ENCODE data around the gene EIF3M.
"Not testable (repeated sequence)": the region's sequence is repeated elsewhere in the genome, so short reads cannot be mapped to it uniquely, and the experiment has no call there.

EIF3M gene

DNA sequence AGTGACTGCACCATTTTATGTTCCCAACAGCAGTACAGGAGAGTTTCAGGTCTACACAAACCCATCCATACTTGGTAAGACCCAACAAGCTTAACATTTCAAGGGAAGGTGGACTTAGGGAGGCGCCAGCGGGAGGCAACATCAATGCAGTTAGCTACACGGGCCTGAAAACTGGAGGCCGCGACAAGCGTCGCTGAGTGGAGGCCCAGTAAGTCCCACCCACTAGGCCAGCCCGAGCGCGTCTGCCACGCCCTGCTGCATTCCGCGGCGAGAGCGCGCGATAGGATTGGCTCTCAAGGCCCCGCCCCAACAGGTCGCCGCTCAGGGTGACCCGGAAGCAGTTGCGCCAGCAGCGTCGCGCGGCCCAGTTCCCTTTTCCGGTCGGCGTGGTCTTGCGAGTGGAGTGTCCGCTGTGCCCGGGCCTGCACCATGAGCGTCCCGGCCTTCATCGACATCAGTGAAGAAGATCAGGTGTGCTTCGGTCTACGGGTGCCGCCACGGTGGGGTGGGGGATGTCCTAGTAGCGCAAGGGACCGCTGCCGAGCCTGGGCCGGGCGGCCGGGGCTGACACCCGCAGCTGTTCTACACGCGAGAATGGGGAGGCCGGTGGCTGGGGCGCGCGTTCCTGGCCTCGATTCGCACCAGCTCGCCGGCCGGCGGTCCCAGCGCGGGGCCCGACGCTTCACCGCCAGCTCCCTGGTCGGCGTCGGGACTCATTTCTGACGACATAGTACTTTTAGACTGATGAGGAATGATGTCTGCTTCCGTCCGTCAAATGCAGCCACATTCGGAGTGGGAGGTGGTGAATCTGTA, at the start of gene EIF3M:
Gene EIF3M, plus strand, starts transcription at position 373 of the 813 bp plus-strand sequence. Its CDS starts 57 bp downstream, at position 430.
- DNase-seq = peak; percentile 72

DNA sequence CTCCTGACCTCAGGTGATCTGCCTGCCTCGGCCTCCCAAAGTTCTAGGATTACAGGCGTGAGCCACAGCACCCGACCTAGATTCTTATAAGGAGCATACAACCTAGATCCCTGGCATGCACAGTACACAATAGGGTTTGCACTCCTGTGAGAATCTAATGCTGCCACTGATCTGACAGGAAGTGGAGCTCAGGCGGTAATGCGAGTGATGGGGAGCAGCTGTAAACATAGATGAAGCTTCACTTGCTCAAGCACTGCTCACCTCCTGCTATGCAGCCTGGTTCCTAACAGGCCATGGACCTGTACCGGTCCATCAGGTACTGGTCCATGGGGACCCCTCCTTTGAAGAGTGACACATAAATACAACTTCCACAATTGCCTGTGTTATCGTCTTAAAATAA, 44.8 kb upstream of the EIF3M start:
- DNase-seq = no peak

DNA sequence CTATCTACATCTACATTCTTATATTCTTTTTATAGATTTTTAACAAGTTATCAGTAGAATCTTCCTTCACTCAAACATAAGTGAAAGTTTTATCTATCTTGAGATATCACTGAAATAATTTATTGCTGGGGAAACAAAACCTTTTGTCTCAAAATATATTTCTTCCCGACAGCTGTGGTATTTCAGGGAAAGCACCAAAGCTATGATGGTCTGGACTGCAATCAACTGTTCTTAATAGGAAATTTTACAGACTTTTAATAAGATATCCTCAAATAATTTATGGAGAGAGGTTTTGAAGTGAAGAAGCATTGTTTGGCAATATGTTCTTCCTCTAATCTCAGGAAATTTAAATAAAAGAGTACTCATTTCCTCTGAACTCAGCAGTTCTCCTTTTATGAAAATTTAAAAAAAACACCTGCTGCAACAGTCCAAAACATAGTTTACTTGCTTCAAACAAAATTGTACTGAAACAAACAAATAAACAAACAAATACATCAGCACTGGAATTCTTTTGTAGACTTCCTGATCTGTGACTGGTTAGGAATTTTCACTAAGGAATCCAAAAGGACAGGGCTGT, 33.9 kb upstream of the EIF3M start:
- no peak for DNase-seq

DNA sequence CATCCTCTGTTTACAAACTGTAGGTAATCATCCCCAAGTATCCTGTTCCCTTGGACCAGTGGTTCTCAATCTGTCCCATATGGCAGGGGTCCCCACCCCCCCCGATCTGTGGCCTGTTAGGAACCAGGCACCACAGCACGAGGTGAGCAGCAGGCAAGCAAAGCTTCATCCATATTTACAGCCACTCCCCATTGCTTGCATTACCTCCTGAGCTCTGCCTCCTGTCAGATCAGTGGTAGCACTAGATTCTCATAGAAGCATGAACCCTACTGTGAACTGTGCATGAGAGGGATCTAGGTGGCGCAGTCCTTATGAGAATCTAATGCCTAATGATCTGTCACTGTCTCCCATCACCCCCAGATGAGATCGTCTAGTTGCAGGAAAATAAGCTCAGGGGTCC, 33.4 kb upstream of the EIF3M start:
- no peak for DNase-seq

DNA sequence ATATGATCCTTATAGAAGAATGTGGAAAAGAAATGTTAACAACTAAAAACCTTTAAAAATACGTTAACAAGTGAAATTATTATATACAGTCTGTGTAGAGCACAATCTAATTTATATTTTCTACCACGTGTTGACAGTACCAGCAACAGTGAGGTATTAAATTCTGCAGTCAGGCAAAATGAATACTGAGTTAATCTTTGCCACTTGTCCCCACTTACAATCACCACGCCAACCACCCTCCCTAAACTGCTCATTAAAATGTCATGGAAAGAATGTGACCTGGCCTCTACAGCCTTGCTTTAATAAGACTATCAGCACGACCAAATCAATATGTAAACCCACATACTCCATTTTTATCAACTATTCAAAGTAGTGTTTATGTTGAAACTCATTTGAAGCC, 28.5 kb upstream of the EIF3M start:
- no peak for DNase-seq

DNA sequence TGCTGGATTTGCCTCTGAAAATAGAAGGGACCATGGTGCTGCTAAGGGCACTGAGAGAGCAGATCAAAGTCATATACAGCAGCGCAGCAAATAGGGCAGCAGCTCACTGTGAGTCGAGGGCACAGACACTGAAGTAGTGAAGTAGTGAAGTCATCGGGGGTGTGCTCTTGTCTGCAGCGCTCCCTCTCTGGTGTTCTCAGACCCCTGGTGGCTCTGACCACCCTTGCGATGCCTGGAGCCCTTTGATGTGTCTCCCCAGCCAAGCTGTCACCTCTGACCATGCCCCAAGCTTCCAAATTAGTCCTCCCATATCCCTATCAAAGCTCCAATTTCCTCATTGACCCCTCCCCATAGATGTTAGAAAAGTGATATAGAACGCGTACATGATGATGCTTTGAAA, 27.7 kb upstream of the EIF3M start:
- DNase-seq = no peak

DNA sequence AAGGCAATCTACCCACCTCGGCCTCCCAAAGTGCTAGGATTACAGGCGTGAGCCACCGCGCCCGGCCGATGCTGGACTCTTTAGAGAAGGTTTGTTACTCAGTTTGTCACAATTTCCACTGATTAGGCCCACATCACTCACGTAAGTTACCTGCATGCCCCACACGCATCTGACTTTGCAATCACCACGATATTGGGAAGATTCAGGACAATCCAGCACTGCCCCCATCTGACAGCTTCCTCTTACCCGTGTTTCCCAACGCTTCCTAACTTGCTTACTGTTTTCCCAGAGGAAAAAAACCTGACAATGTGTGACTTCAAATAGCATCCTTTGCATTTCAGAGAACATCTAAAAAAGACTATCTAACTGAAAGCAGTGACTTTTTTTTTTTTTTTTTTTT, 21.8 kb upstream of the EIF3M start:
- no peak for DNase-seq

DNA sequence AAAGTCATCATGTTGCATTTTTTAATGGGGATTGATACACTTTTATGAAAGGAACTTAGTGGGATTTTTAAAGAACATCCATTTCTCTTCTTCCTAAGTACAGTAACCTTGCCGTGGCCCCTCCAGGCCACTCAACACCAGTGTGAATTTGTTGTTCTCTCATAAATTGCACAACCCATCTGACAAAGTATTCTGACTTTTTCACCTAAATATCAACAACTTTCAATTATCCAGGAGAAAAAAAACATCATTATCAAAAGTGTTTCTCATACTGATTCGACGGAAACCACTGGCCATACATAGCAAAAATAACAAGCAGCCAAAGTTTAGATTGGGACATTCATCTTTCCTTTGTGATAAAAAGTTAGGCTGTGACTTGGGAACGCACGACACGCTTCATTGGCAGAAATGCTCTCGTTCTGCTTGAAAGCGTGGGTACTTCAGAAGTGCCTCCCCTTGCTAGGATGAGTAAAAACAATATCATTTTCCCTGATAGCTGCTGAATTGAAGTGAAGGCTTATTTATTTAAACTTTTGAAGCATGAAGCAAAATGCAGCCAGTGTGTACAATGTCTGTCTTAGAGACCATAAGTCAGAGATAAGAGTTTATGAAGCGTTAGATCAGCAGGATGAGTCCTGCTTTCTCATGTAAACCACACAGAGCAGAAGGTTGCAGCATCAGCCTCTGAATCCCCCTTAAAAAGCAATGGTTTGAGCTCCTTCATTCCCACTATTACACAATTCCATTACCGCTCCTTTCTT, 20.6 kb upstream of the EIF3M start:
- DNase-seq = no peak

DNA sequence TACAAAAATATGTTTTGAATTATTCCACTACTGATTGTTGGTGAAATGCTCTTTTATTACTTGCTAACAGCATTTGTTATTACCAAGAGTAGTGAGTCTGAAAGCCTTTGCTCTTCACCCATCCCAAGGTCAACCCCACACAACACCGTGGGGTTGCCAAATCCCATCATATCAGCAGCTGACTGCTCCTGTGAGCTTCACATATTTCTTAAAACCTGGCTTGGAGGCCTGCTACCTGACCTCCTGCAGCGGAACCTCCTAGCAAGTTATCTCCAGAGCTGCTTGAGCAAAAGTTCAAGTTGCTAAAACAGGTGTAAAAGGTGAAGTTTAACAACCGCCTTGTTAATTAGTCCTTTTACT, 20.1 kb upstream of the EIF3M start:
- no peak for DNase-seq

DNA sequence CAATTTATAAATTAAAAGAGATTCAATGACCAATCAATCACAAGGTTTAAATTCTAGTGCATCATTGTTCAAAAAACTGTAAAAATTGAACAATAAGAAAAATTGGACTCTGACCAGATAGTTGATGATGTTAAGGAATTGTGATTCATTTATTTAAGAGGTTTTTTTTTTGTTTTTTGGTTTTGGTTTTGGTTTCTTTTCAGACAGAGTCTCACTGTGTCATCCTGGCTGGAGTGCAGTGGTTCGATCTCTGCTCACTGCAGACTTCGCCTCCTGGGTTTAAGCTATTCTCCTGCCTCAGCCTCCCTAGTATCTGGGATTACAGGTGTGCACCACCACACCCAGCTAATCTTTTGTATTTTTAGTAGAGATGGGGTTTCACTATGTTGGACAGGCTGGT, 17.1 kb upstream of the EIF3M start:
- no peak for DNase-seq

DNA sequence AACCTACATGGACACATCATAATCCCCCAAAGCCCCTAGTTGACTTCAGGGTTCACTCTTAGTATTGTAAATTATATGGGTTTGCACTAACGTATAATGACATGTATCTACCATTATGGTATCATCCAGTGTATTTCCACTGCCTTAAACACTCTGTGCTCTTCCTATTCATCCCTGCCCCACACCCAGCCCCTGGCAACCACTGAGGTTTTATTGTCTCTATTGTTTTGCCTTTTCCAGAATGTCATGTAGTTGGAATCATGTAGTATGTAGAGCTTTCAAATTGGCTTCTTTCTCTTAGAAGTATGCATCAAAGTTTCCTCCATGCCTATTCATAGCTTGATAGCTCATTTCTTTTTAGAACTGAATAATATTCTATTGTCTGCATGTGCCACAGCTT, 16.5 kb upstream of the EIF3M start:
- no peak for DNase-seq

DNA sequence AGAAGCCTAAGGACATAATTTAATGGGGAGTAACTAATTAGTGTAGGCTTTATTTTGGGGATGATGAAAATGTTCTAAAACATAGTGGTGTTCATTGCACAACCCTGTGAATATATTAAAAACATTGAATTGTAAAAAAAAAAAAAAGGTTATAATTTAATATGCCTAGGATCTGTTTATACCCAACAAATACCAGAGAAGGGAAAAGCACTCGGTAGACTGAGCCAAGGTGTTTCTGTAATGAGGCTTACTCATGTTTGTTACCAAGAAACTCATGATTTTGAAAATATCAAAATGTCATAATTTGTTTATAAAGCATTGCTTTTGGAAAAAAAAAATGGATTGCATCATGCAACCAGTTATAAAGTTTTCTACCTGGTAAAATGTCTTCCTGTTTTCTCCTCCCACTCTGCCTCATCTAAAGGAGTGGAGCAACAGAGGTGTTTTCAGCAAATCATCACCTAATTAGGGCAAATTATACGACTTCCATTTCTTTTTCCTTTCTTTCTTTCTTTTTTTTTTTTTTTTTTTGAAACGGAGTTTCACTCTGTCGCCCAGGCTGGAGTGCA, 14.2 kb upstream of the EIF3M start:
- no peak for DNase-seq

DNA sequence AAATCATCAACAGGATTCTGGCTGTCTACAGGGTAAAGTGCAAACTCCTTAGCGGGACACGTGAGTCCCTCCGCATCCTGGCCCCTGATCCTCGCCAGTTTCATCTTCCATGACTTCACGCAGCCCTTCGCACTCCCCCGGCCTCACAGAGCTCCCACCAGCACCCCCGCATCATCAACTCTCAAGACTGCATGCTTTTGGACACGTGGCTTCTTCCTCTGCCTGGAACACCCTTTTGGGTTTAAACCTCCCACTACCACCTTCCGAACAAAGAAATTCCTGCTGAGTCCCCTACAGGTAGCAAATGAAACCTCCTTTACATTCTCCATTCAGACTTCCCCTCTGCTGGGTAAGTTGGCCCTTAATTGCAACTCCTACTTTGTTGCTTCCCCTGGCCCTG, 12.6 kb upstream of the EIF3M start:
- DNase-seq = no peak

DNA sequence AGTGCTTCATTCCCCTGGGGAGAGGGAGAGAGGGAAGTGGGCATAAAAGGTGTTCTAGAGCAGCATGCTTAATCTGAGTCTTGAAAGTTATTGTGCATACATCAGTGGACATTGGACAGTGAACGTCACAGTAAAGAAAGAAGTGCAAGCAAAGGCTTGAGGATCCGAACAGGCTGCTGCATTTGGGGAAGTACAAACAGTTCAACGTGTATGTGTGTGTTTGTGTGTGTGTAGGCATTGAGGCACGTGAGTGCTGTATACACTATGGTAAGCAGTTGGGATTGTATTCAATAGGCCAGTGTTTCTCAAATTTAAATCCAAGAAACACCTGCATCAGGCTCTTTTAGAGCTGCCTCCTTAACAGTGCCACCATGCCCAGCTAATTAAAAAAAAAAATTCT, 10.4 kb upstream of the EIF3M start:
- no peak for DNase-seq

DNA sequence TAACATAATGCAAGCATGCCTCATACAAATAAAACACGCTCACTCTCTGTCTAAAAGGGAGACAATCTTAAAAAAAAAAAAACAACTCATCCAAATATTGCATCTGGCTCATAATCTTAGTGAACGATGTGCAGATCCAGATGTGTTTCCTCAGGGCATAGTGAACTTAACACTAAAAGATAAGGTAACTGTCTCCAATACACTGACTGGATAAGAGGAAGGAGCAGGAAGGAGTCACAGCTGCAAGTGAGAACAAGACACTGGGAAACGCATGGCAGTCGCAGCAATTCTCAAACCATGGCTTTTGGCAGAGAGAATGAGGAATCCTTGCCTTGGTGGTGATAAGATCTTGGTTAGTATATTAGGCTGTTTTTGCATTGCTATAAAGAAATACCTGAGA, 9.2 kb upstream of the EIF3M start:
- DNase-seq = no peak

DNA sequence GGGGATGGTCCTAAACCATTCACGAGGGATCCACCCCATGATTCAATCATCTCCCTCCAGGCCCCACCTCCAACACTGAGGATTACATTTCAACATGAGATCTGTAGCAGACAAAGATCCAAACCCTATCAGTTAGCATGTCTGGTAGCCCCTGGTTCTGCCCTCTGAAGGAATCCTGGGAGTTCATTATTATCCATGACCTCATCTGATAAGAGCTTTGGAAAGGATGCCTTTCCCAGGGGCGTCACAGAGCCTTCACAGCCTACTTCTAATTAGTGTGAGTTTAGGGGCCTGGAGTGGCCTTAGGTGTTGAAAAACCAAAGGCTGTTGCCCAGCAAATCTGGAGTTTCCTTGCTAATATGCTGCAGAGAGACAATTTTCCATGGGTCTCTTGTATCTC, 8.6 kb upstream of the EIF3M start:
- DNase-seq = no peak

DNA sequence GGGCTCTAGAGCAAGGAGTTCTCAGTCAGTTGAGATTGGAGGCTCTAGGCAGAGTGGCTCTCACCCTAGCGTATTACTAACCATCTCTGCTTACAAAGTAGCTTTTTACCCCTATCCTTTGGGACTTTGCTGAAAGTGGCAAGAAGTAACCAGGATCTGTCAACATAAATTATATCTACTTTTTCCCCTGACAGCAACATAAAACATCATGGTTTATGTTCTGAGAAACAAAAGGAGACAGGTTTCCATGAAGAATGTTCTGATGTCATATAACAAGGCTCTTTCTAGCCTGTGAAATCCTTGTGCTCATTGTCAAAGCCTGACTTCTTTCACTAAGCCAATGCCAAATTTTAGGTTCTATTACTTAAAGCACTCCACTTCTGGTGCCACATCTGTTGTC, 7.2 kb upstream of the EIF3M start:
- DNase-seq = no peak

DNA sequence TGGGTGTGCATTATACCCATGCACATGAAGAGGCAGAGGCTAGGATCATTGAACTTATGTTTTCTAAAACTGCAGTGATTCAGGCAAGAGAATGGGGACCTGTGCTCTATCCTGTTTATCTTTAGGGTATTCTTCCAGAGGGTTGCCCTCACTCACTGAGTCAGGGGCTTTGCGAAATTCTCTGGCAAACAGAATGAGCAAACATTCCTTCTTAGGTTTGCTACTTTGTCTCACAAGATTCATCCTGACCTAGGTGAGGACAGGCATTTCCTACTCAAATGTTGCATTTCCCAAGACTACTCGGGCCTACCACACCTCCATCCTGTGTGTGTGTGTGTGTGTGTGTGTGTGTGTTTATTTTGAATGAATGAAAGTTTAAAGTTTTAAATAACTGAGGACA, 2.7 kb upstream of the EIF3M start:
- DNase-seq = no peak

DNA sequence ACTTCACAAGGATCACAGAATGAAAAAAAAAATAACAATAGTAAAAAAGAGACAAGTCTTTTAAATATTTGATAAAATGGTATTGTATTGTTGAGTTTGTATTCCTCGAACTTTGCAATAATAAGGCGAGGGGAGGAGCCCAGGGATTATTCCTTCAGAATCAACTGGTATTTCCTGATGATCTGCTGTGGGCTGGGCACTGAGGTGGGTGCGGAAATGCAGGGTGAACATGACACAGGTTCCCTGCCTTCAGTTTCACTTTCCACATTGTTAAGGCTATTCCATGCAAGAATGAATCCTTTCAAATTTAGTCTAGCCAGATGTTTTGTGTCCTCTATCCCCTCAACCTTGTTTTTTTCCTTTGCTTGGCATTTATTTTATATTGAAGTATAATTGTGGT, 2.1 kb upstream of the EIF3M start:
- no peak for DNase-seq

DNA sequence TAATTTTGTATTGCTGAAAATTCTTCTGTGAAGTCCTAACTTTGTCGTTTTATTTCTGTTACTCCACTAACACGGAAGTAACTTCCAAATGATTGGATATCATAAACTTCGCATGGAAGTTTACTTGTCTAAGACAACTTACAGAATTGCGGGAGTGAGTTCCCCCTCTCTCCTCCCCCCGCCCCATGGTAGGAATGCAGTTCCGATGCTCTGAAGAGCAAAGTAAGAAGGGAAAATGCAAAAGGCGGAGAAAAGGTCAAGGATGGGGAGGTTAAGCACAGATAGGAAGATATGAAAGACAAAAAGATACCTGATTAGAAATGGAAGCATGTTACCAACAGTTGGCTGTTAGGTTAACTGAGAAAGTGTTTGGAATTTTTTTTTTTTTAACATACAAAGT, 1.3 kb downstream of the EIF3M start:
- no peak for DNase-seq

DNA sequence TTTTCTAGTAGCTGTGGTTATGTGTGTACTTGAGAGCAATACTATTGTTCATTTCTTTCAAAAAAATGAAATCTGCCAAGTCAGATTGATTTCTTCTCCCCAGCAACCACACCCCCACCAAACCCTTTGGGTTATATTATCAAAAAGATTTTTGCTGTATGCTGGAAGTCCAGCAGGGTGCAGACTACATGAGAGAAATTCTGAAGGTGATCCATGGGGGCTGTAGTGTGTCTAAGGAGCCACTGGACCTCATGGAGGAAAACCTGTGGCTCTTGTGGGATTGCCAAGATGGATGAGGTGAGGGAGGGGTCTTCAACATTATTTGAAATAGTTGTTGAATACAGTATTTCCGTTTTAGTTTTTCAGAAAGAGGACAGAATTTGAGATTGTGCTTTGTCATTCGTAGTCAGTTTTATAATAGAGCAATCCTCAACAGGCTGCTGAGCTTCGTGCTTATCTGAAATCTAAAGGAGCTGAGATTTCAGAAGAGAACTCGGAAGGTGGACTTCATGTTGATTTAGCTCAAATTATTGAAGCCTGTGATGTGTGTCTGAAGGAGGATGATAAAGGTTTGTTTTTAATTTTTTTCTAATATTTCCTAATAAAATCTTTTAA, 3.1 kb downstream of the EIF3M start:
- no peak for DNase-seq

DNA sequence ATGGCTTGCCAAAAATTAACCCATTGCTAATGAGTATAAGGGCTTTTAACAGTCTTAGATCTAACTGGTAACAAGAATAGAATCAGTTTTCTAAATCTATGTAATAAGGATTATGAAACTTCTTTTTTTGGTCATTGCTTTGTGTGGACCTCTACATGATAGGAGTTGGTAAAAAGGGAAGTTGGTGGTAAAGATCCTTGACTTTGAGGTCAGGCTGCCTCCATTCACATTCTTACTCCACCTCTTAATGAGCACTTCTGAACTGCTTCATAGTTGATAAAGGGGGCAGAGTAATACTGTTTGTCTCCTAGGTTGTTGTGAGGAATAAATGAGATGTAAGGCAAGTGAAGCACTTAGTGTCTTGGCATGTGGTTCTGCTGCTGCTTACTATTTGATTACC, 10.6 kb downstream of the EIF3M start:
- no peak for DNase-seq

DNA sequence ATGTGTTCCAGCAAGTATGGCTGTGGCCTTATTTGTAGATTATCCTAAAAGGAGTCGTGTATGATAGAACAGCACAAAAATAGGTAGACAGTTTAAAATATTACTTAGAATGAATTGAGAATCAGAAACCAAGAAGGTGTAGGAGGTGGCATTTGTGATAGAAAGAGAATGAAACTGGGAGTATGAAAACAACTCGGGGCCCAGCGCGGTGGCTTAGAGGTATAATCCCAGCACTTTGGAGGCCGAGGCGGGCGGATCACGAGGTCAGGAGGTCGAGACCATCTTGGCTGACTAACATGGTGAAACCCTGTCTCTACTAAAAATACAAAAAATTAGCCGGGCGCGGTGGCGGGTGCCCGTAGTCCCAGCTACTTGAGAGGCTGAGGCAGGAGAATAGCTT, 12.5 kb downstream of the EIF3M start:
- DNase-seq = not testable (repeated sequence)

DNA sequence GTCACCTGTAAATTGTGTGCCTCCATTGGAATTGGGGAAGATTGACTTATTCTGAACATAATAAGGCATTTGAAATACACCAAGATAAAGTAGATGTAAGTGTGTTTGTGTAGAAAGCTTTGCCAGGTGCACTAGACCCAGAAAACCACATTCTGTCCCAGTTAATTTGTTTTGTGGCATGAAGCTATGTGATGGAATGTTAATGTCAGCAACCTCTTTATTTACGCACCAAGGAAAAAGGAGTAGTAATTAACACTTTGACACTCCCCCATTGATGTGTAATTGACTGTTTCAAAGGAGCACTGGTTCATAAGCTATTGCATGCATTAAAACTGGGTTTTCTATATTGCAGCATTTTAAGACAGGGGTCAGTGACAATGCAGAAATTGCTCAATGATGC, 14.3 kb downstream of the EIF3M start:
- no peak for DNase-seq
